SU-DHL-6 (cell line): ENCODE results near the gene CDK13.

ENCODE experiments used
- H2AFZ ChIP-seq: fragments of 200-600 bp; sonication (generic); 2 replicates; pipeline ENCODE4 v1.6.1; 2014; ENCODE audit warnings: low read depth, mild to moderate bottlenecking, moderate library complexity, mixed read lengths, antibody characterized with exemption, low read length; ENCODE audit not compliant: severe bottlenecking
- H3F3A ChIP-seq: fragments of 200-600 bp; shearing (Covaris generic); 2 replicates; pipeline ENCODE4 v1.6.0; 2016; ENCODE audit warnings: antibody characterized with exemption, mild to moderate bottlenecking; ENCODE audit not compliant: insufficient read depth
- H3K27ac ChIP-seq: fragments of 200-600 bp; sonication (generic); 2 replicates; pipeline ENCODE4 v1.5.1; 2016; ENCODE audit warnings: low read depth, mild to moderate bottlenecking, low read length, moderate library complexity, mixed read lengths
- H3K27me3 ChIP-seq: fragments of 200-600 bp; sonication (generic), shearing (Covaris generic); 2 replicates; pipeline ENCODE4 v1.6.0; 2014; ENCODE audit warnings: mild to moderate bottlenecking, low read length
- H3K36me3 ChIP-seq: fragments of 200-600 bp; sonication (generic); 2 replicates; pipeline ENCODE4 v1.6.1; 2014; ENCODE audit warnings: mild to moderate bottlenecking, low read length, mixed read lengths
- H3K4me2 ChIP-seq: fragments of 300-600, 200-600 bp; shearing (Covaris generic), sonication (generic); 2 replicates; pipeline ENCODE4 v1.6.0; 2014; ENCODE audit warnings: low read length, low read depth, mild to moderate bottlenecking; ENCODE audit not compliant: poor library complexity, severe bottlenecking
- H3K4me3 ChIP-seq: fragments of 200-600 bp; sonication (generic); 2 replicates; pipeline ENCODE4 v1.5.1; 2014; ENCODE audit warnings: antibody characterized with exemption, low read length, mild to moderate bottlenecking, mixed read lengths; ENCODE audit not compliant: insufficient read depth, poor library complexity, severe bottlenecking
- H3K79me2 ChIP-seq: fragments of 200-600 bp; sonication (generic); 2 replicates; pipeline ENCODE4 v1.6.1; 2014; ENCODE audit warnings: mild to moderate bottlenecking, low read length, moderate library complexity; ENCODE audit not compliant: insufficient read depth
- H3K9ac ChIP-seq: fragments of 200-600 bp; sonication (generic); 2 replicates; pipeline ENCODE4 v1.7.0; 2014; ENCODE audit warnings: mild to moderate bottlenecking, low read length
- H3K9me2 ChIP-seq: fragments of 200-600 bp; sonication (generic); replicated peaks from 2 replicates; pipeline ENCODE4 v1.6.1; 2014; ENCODE audit warnings: low read length; ENCODE audit not compliant: insufficient read depth
- H3K9me3 ChIP-seq: fragments of 200-600 bp; sonication (generic); 2 replicates; pipeline ENCODE4 v1.6.1; 2014; ENCODE audit warnings: low read length, mixed read lengths; ENCODE audit not compliant: insufficient read depth
- H4K20me1 ChIP-seq: fragments of 200-600 bp; sonication (generic); 2 replicates; pipeline ENCODE4 v1.6.1; 2014; ENCODE audit warnings: low read depth, mild to moderate bottlenecking, antibody characterized with exemption, low read length, moderate library complexity, mixed read lengths
- EZH2phosphoT487 ChIP-seq: fragments of 200-600 bp; sonication (generic), shearing (Covaris generic); conservative IDR thresholded peaks from 2 replicates; pipeline ENCODE4 v1.6.1; 2018; ENCODE audit warnings: mild to moderate bottlenecking, antibody characterized with exemption, low read length, moderate library complexity, mixed read lengths
- TF ChIP-seq, protein P1 (sequence below): fragments of 200-600 bp; sonication (generic); IDR thresholded peaks from one replicate; pipeline ENCODE4 v1.5.1; 2017; ENCODE audit warnings: antibody characterized with exemption, mild to moderate bottlenecking, low read length, moderate library complexity; ENCODE audit not compliant: insufficient read depth, poor library complexity, severe bottlenecking

Gene CDK13

GRCh38 chr7:39949971-39950472, at the start of gene CDK13:
Gene CDK13, plus strand, starts transcription at chr7:39950256. Its CDS starts 386 bp downstream, at chr7:39950642.
- peaks cover 34% of the 10 kb centered on the region for H4K20me1 ChIP-seq
- H3F3A ChIP-seq: peaks cover 23% of the 10 kb centered on the region
- peak within 1 kb of the TSS; percentile 95 for H3K4me2 ChIP-seq
- H3K27me3 ChIP-seq: no peaks in the 10 kb centered on the region
- peaks cover 17% of the 10 kb centered on the region for H3K36me3 ChIP-seq
- peak within 1 kb of the TSS; percentile 96 for H3K27ac ChIP-seq
- H3K4me3 ChIP-seq: peak within 1 kb of the TSS; percentile 93
- no peaks in the 10 kb centered on the region for H3K9me2 ChIP-seq
- peaks cover 48% of the 10 kb centered on the region for H3K79me2 ChIP-seq
- TF ChIP-seq, protein P1, sequence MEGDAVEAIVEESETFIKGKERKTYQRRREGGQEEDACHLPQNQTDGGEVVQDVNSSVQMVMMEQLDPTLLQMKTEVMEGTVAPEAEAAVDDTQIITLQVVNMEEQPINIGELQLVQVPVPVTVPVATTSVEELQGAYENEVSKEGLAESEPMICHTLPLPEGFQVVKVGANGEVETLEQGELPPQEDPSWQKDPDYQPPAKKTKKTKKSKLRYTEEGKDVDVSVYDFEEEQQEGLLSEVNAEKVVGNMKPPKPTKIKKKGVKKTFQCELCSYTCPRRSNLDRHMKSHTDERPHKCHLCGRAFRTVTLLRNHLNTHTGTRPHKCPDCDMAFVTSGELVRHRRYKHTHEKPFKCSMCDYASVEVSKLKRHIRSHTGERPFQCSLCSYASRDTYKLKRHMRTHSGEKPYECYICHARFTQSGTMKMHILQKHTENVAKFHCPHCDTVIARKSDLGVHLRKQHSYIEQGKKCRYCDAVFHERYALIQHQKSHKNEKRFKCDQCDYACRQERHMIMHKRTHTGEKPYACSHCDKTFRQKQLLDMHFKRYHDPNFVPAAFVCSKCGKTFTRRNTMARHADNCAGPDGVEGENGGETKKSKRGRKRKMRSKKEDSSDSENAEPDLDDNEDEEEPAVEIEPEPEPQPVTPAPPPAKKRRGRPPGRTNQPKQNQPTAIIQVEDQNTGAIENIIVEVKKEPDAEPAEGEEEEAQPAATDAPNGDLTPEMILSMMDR: no peak
- no peak for TF ChIP-seq EZH2phosphoT487
- H3K9ac ChIP-seq: peak within 1 kb of the TSS; percentile 98
- peak within 1 kb of the TSS; percentile 74 for H2AFZ ChIP-seq
- H3K9me3 ChIP-seq: no peaks in the 10 kb centered on the region

DNA sequence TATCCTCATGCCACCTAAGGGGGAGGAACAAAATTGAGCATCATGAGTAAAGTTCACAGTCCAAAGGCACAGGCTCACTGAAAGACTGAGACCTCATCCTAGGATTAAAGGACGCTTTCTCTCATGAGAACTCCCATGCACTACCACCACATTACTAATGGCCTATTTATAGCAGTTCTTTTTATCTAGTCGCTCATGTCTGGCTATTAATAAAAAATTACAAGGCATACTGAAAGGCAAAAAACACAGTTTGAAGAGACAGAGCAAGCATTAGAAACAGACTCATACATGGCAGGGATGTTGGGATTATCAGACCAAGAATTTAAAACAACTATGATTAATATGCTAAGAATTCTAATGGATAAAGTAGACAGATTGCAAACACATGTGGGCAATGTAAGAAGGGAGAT, 46.0 kb upstream of the CDK13 start:
- Histone ChIP-seq H2AFZ (no peak overlapping the region), H3K27me3 (no peaks in the 10 kb centered on the region), H3F3A (no peaks in the 10 kb centered on the region), H3K9me3 (0 out of 2 replicates have a peak, but pooled peaks cover 5% of the 10 kb centered on the region), H3K36me3 (no peaks in the 10 kb centered on the region), H3K27ac (no peak overlapping the region), H3K4me3 (no peak overlapping the region), H3K4me2 (no peak overlapping the region), H3K9me2 (no peaks in the 10 kb centered on the region), H4K20me1 (no peaks in the 10 kb centered on the region), H3K79me2 (no peaks in the 10 kb centered on the region), H3K9ac (no peak overlapping the region)
- TF ChIP-seq EZH2phosphoT487: no peak
- TF ChIP-seq, protein P1: no peak

DNA sequence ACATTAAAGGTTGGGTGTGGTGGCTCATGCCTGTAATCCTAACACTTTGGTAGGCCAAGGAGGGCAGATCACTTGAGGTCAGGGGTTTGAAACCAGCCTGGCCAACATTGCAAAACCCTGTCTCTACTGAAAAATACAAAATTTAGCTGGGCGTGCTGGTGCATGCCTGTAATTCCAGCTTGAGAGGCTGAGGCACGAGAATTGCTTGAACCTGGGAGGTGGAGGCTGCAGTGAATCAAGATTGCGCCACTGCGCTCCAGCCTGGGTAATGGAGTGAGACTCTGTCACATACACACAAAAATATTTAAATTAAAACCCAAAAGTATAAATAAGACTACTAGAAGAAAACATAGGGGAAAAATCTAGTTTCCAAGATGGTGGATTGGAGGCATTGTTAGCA, 41.9 kb upstream of the CDK13 start:
- Histone ChIP-seq H3K27me3 (no peaks in the 10 kb centered on the region), H3K36me3 (no peaks in the 10 kb centered on the region), H3K4me2 (no peak overlapping the region), H3K79me2 (no peaks in the 10 kb centered on the region), H3K9me2 (no peaks in the 10 kb centered on the region), H3K4me3 (no peak overlapping the region), H4K20me1 (no peaks in the 10 kb centered on the region), H2AFZ (no peak overlapping the region), H3K9me3 (0 out of 2 replicates have a peak, but pooled peaks cover 5% of the 10 kb centered on the region), H3K27ac (no peak overlapping the region), H3K9ac (no peak overlapping the region), H3F3A (no peaks in the 10 kb centered on the region)
- no peak for TF ChIP-seq EZH2phosphoT487
- TF ChIP-seq, protein P1: no peak
